ENCODE data around the gene CD200R1.

Gene CD200R1, protein sequence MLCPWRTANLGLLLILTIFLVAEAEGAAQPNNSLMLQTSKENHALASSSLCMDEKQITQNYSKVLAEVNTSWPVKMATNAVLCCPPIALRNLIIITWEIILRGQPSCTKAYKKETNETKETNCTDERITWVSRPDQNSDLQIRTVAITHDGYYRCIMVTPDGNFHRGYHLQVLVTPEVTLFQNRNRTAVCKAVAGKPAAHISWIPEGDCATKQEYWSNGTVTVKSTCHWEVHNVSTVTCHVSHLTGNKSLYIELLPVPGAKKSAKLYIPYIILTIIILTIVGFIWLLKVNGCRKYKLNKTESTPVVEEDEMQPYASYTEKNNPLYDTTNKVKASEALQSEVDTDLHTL

DNA sequence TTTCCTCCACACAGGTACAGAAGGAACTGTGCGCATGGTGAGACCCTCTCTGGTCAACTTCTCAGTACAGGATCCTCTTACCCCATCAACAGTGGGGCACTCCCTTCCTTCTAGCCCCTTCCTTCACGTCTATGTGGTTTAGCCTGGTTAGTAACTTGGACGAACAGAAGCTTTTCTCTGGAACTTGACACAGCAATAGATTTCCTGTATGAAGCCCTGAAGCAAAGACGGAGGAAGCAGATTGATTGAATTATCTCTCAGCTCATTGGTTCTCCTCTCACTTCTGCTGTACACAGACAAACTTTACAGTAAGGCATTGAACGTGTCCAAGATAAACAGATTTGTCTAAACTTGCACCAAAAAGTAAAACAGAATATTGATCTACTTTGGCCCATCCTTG, at the start of gene CD200R1:
Gene CD200R1 (minus strand): TSS at position 210 of the 400 bp plus-strand sequence. CDS start 246 bp downstream, outside the sequence.
- no peak for DNase-seq

DNA sequence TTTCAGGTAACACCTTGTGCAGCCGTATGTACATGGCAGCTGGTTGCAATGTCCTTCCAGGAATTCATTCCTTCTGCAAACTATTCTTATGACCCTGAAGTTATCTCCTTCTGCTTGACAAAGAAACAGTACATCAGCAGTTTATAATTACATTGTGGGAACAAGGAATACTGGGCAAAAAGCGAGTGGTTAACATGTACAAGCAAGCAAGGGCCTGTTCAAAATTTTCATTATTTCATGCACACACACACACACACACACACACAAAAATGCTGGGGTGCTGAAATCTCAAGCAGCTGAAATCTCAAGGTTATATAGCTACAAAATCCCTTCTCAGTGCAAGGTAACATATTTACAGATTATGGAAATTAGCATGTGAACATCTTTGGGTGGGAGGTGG, 46.6 kb upstream of the CD200R1 start:
- no peak for DNase-seq

DNA sequence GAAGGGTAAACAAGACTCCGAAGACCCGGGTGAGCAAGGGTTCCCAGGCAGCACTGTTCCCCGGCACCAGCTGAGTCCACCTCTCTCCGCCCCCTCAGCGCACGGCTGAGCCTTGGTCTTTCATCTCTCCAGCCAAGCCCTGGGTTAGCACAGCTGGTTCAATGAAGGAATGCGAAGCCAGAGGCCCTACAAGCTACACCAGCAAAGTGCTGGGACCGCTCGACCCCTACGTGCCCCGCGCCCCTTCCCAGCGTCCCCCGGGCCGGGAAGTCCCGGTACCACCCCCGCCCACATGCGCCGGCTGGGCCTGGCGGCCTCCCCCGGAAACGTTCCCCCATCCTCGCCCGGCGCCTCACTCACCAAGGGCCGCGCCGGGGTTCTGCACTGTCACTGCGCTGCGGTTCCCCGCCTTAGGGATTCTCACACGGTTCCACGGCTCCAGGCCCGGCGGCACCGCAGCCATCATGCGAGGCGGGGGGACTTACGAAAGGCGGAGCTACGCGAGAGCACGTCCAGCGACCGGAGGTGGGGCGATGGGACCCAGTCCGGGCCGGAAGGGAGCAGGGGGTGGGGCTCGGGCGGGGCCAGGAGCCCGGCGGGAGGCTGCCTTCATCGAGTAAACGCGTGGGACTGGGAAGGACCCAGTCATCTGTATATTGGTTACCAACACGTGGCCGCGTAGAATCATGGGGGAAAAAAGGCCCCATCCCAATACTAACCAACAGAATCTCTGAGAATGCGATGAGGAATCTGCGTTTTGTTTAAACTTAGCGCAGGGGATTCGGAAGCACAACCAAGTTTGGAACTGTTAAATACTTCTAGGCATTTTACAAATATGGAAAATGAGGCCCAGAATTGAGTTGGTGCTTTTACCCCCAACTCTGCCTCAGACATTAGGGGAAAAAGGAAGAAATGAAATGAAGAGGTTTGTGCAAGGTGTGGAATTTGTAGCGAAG, 44.6 kb upstream of the CD200R1 start:
- DNase-seq = peak; percentile 46

DNA sequence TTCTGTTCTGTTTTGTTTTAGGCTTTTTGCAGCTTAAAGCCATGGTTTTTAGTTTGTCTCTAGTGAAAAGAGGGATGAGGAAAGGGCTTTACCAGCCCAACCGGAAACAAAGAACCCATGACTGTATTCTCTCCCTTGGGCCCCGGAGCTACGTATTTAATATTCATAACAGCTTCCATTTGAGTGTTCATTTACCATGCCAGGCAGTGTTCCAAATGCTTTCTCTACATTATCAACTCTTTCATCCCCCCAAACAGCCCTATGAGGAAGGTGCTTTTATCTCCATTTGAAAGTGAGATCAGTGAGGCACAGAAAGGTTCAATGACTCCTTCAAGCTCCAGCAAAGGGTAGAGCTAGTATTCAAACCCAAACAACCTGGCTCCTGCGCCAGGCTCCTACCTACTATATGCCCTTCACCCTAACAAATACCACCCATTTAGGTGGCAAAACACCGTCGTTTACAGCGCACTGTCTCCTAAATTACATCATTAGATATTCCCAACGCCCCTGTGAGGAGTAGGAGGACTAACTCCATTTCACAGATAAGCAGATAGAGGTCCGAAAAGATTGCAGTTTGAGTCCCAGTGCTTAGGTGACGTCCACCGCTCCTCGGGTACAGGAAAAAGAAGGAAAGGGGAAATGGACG, 43.8 kb upstream of the CD200R1 start:
- no peak for DNase-seq

DNA sequence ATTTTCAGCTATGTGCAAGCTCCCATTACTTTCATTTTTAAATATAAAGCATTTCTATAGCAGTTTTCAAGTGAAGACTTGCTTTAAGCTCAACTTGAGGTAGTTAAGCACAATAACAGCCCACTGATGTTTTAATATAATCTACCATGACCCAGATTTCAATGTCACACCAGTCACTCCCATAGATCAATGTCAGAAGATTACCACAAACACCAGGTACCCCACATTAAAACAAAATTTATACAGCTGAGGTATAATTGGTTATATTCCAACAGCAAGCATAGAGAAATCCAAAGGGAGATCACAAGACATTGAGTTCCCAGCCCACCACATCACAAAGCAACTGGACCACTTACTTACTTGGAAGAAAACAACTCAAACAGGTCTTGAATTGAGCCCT, 38.7 kb upstream of the CD200R1 start:
- DNase-seq = no peak

DNA sequence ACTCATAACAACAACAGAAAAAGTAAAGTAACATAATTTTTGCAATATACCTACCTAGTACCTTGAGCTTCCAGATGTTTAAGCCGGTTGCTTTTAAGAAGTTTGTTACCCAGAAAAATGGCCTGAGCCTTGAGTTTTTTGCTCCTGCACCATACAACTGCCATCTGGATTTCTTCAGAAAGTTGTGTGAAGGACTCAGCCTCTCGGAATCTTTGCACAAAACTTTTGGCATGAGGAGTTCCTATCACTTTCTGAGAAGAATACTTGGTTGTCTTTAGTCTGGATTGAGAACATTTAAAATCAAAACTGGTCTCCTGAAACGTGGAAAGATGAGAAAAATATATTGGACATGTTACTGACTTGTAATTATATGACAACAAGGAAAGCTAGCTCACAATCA, 33.2 kb upstream of the CD200R1 start:
- DNase-seq = no peak

DNA sequence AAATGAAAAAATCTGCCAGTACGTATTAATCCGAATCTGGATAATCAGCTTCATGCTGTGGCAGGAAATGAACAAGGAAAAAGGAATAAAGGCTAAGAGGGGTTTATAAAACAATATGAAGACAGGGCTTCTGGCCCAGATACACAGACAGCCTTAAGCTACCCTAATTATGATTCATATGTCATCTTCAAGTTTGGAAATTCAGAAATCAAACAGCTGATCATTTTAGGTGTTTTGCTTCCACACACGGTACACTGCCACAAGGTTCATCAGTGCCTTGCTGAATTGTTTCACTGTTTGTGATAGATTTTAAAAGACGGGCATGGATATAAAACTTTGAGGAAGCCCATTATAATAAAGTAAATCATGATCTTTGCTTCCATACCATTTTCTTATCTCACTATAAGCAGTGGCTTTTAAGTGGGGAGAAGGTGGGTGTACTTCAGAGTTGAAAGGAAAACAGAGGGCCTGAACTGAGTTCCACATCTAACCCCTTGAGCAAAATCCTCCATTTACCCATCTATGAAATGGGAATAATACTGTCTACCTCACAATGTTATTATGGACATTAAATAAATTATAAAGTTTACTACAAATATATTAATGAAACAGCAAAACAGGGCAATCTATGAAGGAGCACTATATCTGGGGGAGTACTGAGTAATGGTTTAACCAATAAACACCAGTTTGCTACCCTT, 31.6 kb upstream of the CD200R1 start:
- DNase-seq = no peak

DNA sequence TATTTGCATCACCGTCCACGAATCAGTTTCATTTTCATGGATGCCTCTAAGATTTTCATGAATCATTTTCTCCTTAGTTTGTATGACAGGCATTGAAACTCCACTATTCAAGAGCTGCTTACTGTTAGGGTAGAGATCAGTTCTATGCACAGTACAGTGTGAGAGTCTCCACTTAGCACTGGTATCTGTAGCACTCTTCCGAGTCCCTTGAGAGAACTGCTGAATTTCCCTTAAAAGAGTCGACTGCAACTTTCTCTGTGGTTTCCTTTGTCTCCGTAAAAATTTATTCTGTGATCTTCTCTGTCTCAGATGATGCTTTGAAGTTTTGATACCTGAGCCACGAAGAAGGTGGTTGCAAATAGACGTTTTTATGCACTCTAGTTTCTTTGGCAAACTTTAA, 30.7 kb upstream of the CD200R1 start:
- no peak for DNase-seq

DNA sequence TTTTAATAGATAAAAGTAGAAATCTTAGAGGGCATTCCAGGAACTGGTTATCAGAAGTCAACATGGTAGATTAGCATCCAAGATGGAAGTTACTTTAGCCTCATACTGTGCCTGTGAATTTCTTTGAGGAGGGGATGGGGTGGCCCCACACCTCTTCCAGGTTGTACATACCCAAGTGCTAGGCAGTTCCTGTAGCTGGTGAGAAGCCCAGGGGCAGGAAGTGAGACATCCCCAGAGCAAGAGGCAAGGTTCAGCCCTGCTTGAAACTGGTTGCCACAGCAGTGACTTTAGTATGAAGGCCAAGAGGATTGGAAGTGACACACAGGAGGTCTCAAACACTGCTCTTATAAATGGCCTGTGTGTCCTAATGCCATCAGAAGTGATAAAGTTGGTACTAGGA, 27.8 kb upstream of the CD200R1 start:
- no peak for DNase-seq

DNA sequence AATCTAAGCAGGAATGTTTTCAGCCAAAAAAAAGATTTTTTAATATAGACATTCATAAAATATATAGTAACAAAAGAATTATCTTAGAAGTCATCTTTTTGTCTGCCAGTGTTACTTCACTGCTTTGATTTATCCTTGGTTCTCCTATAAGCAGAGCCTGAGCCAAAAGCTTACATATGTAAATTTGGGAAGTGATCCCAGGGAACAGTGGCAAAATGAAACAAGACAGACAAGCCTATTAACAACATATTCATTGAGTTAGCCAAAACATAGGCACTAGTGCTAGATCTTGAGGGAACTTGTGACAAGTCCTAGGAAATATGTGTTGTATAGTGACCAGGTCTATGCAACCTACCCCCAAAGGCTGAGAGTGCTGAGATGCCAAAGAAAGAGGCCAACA, 27.1 kb upstream of the CD200R1 start:
- DNase-seq = no peak

DNA sequence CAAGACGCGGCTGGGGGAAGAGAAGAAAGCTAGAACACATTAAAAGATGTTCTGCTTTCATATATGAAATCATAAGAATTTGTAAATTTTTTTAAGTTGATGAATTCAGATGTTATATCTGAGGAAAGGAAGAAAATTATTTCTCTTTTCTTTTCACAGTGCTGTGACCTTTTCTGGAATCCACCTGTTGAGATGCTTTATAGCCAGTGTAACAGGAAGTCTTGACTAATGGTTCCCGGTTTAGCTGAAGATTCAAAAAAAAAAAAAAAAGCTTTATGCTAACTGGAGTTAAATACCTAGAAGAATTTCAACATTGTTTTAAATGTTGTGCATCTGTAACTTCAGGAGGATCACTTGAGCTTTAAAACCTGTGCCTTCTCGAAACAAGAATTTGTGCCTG, 25.8 kb upstream of the CD200R1 start:
- DNase-seq = no peak

DNA sequence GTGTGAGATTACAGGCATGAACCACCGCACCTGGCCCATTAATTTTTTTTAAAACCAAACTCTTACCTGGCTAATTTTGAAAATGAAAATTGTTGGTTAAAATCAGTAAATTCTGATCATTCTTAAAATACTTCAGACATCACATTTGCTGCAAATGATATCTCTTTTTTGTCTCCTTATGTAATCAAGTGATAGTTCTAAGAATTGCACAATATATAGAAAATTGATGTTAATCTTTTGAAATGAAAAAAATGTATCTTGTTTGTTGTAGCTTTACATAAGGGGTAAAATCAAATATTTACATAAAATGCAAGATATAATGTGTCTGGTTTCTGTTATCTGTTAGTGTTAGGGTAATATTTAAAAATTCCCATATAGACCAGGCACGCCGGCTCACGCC, 20.9 kb upstream of the CD200R1 start:
- DNase-seq = no peak

DNA sequence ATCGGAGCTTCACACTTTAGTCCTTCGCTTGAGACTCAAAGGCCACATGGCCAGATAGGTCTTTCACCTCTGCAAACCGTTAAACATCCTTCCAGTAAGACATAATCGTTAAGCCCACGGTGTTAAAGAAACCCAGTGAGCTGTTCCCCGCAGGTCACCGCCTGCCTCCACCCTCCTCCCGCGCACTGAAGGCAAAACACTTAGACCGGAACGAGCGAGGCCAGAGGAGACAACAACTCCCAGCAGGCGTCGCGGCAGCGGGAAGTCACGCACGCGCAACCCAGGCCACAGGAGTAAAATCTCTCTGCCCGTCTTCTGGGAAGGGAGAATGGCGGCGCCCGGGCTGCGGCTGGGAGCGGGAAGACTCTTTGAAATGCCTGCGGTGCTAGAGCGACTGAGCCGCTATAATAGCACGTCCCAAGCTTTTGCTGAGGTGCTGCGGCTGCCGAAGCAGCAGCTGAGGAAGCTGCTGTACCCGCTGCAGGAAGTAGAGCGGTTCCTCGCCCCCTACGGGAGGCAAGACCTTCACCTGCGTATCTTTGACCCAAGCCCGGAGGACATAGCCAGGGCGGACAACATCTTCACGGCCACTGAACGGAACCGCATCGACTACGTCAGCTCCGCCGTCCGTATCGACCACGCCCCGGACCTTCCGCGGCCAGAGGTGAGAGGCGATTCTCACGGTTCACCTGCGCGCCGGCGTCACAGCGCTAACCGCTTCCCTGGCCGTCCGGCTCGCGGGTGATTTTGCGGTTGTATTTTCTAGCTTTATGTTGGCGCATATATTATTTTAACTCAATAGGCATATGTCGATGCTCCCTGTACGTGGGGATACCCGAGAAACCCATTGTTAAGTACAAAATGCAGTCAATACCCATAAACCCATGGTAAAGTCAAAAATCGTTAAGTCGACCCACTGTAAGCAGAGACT, 16.0 kb upstream of the CD200R1 start, which contains the start of gene GTPBP8:
Gene GTPBP8 (plus strand): TSS at position 313 of the 931 bp plus-strand sequence. CDS start 16 bp downstream, at position 329.
- DNase-seq = peak; percentile 20

DNA sequence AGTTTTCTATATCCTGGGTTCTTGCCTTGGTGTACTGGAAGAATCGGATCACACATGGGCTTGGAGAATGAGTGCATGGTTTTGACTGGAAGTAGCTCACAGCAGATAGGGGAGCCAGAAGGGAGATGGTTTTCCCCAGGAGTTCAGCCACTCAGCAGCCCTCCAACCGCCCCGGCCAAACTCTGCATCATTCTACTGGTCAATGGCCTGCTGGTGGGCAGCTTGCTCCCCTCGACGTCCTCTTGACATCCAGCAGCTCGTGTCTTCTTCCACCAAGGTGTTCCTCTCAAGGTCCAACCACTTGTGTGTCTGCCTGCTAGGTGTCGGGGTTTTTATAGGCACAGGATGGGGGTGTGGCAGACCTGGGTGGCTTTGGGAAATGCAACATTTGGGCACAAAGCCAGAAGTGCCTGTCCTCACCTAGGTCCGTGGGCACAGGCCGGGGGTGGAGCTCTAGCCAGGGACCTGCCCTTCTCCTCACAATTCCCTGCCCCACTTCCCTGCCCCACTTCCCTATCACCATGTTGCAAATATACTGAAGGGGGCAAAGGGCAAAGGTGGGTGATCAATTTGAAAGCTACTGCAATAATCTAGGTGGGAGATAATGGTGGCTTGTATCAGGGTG, 12.9 kb upstream of the CD200R1 start:
- DNase-seq = no peak

DNA sequence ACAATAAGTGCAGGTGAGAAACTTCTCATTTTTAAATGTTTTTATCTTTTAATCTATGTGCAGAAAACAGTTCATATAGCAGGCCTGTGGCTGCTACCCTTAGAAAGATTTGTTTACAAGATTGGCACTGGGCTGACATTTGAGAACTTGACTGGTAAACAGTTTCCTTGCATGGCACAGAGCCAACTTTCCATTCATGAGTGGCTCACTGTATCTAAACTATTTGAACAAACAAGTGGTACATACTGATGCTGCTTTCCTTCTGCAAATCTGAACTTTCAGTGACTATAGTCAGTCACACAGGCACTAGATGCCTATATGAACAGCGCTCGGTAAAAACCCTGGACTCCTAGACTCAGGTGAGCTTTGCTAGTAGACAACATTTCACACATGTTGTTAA, 9.6 kb upstream of the CD200R1 start:
- no peak for DNase-seq

DNA sequence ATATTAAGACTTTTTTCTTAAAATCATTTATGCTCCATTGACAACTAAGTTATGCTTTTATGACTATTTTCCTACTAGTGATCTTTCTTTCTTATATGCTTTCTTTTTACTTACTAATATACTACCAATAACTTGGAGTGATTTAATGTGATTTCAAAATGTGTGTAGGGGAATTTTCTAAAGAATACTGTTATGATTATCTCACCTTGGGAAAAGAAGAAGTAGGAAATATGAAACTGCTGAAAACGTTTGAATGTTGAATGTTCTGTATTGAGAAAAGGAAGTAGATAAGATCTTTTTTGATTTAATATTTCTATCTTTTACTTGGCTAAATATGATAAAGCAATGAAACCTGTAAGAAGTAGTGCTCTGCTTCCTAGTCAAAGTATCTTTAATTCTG, 7.8 kb upstream of the CD200R1 start:
- DNase-seq = no peak

DNA sequence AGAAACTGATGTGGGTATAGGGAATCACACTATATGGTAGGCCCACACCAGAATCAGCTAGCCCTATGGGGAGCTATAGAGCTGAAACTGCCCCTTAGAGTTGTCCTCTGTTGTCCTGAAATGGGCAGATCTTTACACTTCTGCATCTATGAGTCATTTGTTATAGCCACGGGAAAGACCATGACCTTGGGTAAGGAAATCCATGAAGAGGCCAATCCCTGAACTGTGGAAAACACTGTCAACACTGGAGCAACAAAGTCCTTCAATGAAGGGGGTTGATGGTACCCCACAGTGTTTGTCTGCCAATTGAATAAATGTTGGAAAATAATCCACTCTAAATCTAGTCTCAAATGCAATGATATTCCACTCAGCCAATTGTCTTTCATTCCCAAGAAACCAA, 5.2 kb upstream of the CD200R1 start:
- no peak for DNase-seq

DNA sequence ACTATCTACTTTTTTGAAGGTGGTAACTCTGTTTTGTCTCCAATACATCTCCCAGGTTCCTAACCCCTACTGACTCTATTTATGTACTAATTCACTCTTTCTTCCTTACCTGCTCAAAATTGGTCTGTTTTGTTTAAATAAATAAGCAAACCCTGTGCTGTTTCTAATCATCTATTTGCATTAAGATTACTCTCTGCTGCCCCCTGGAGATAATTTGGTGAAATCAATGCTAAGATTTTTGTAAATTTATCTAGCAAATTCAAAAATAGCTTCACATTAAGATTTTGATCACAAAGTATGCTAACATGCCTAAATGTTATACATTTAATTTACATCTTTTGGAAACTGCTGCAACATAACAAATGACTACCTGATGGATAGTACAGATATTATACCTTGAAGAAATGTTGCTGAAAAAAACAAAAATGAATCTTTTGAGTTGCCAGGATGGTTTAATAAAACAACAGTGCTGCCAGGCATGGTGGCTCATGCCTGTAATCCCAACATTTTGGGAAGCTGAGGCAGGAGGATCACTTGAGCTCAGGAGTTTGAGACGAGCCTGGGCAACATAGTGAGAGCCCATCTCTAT, 4.4 kb upstream of the CD200R1 start:
- no peak for DNase-seq

DNA sequence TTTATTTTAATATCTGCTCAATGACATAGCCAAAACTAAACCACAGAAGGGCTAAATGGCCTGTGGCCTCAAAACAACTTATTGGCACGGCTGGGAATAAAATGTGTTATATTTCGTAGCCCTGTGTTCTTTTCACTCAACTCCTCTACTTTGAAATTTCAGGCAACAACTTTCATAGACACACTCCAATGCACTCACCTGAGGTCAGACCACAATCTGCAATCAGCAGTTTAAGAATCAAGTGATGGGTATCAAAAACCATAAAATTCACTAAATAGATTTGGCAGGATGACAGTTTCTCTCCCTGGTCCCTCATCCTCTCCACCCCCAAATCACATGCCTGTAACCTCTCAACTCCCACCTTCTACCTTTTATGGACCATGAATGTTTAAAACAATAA, 2.0 kb upstream of the CD200R1 start:
- DNase-seq = no peak

DNA sequence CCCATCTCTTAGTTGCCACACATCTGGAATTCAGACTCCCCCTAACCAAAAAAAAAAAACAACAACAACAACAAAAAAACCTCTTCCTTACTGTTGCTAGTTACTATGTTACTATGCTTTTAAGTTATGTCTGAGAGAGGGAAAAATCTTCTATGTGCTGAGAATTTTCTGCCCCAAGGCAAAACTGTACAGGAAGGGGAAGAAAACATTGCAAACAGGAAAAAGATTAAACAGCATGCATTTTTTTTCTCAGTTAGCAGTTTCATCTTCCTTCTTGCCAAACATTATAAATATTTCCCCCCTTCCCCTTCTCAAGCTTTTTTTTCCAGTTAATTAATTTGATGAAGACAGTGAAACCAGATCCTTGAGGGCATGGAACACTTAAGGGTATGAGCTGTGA, 1.1 kb upstream of the CD200R1 start:
- DNase-seq = no peak

DNA sequence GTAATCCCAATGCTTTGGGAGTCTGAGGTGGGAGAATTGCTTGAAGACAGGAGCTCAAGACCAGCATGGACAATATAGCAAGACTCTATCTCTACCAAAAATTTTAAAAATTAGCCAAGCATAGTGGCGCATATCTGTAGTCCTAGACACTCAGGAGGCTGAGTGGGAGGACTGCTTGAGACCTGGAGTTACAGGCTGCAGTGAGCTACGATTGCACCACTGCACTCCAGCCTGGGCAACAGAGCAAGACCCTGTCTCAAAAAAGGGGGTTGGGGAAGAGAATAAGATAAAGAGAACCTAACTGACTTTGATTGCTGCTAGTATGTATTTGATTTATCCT, 755 bp downstream of the CD200R1 start:
- no peak for DNase-seq

All from cortex of kidney (tissue), 1 donor.